ENCODE measurements around the gene TMEM39B. TPM values are rescaled to one million over a fixed set of nuclear protein-coding genes. Genes with fewer than 3 reads are reported as not detected.
A peak's percentile ranks its signal among the peaks of the same experiment; 100 is the strongest.

Gene TMEM39B
- 10 to 100 TPM in 2 of 4 donors, 1 to 10 TPM in 2; 7.2 to 11.5 (median 9.6) TPM for total RNA-seq
- 1 to 10 TPM; 4.7 to 6.3 (median 5.6) TPM for polyA plus RNA-seq
- long read RNA-seq, donor 1, partial matches to known transcripts = 1 of 6 reads
- long read RNA-seq, donor 1, other reads (novel, unspliced or antisense) = 2 of 6 reads
- long read RNA-seq, donor 2, partial matches to known transcripts = 5 of 10 reads
- long read RNA-seq, donor 2, other reads (novel, unspliced or antisense) = 2 of 10 reads

- DNase-seq = peak; percentile 96 to 98
- Histone ChIP-seq H3K4me1 (peaks cover 14% of the 10 kb centered on the region), H3K27me3 (ENCODE audit: insufficient read depth in 3 of 3, low read length in 2 of 3) (no peaks in the 10 kb centered on the region), H3K36me3 (ENCODE audit: insufficient read depth in 1 of 2, low read depth in 1 of 2) (peaks cover 0 to 31% of the 10 kb centered on the region in 2 donors), H3K27ac (peak within 1 kb of the TSS; percentile 81), H3K9me3 (no peaks in the 10 kb centered on the region), H3K4me3 (peak within 1 kb of the TSS; percentile 70)
- intact Hi-C loops (cut with DNase I) = loop anchor here (2.0 kb wide), 1 partner anchor 34 kb away; no protein-coding TSS in a partner anchor
- WGBS, 3 donors = 0 to 1% (median 0%) methylated on average over 56 to 67 of the region's 67 CpGs
- no peak for TF ChIP-seq CTCF (IDR thresholded peaks at IDR 0.05)
- ATAC-seq = peak; percentile 94 to 96 (median 94)
Measured at GRCh38 chr1:32072622-32073298, at the start of gene TMEM39B. TMEM39B (plus strand) TSS chr1:32072939; CDS start chr1:32073048, 109 bp downstream.

DNA sequence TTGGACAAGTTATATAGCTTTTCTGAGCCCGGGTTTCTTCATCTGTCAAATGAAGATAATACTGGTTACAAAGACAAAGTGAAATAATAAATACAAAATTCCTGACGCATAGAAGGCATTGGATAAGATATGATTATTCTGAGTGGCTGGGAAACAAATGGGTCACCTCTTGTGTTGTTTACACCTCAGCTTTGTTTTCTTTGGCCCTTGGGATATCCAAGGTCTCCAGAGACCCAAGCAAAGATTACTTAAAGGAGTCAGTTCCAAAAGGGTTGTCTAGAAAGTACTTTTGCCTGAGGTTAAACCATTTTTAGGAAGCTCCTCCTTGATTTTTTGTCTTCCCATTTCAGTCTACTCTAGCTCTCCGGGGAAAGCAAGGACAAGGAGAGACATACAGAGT, 49.4 kb upstream of the TMEM39B start:
- ATAC-seq (no peak), DNase-seq (no peak)
- intact Hi-C loops (cut with DNase I) = no loop called here
- Histone ChIP-seq H3K27me3 (ENCODE audit: insufficient read depth in 3 of 3, low read length in 2 of 3) (no peaks in the 10 kb centered on the region), H3K27ac (no peak overlapping the region), H3K36me3 (ENCODE audit: insufficient read depth in 1 of 2, low read depth in 1 of 2) (peaks cover 2 to 18% of the 10 kb centered on the region in 2 donors), H3K9me3 (no peaks in the 10 kb centered on the region), H3K4me3 (no peak overlapping the region), H3K4me1 (peaks cover 45% of the 10 kb centered on the region)
- TF ChIP-seq CTCF (IDR thresholded peaks at IDR 0.05) = no peak
- WGBS, 3 donors = 68 to 79% (median 70%) methylated on average over 3 of the region's 3 CpGs

DNA sequence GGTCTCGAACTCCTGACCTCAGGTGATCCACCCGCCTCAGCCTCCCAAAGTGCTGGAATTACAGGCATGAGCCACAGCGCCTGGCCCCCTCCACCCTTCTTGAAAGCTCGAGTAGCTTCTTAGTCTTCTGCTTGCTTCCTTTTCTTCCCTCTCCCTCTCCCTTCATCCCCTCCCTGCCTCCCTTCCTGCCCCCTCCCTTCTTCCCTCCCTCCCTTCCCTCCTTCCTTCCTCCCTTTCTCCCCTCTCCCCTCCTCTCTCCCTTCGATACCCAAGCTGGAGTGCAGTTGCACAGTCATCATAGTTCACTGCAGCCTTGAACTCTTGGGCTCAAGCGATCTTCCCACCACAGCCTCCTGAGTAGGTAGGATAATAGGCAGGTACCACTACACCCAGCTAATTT, 47.2 kb upstream of the TMEM39B start:
- no peak for TF ChIP-seq CTCF (IDR thresholded peaks at IDR 0.05)
- Histone ChIP-seq H3K4me3 (no peak overlapping the region), H3K4me1 (peaks cover 31% of the 10 kb centered on the region), H3K27me3 (ENCODE audit: insufficient read depth in 3 of 3, low read length in 2 of 3) (no peaks in the 10 kb centered on the region), H3K9me3 (no peaks in the 10 kb centered on the region), H3K27ac (no peak overlapping the region), H3K36me3 (ENCODE audit: insufficient read depth in 1 of 2, low read depth in 1 of 2) (peaks cover 2 to 22% of the 10 kb centered on the region in 2 donors)
- 77 to 88% (median 84%) methylated on average over 6 of the region's 6 CpGs for WGBS, 3 donors
- no peak for ATAC-seq
- intact Hi-C loops (cut with DNase I) = no loop called here
- no peak for DNase-seq

DNA sequence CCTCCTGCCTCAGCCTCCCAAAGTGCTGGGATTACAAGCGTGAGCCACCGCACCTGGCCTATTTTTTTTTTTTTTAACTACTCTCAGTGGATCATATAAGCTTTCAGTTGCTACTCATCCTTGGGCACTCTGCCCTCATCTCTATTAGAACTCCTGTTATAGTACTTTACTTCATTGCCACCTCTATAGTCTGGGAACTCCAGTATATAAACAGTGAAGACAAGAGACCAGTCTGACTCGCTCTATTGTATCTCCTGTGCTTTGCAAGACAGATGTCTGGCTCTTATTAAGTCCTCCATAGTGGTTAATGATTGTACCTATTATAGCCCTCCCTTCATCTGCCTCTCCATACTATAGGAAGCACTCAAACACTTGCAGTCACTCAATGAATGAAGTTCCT, 44.0 kb upstream of the TMEM39B start:
- Histone ChIP-seq H3K27ac (no peak overlapping the region), H3K9me3 (no peaks in the 10 kb centered on the region), H3K4me1 (peaks cover 6% of the 10 kb centered on the region), H3K36me3 (ENCODE audit: insufficient read depth in 1 of 2, low read depth in 1 of 2) (peaks cover 12 to 35% of the 10 kb centered on the region in 2 donors), H3K27me3 (ENCODE audit: insufficient read depth in 3 of 3, low read length in 2 of 3) (no peaks in the 10 kb centered on the region), H3K4me3 (no peak overlapping the region)
- WGBS, 3 donors = 60 to 75% (median 62%) methylated on average over 3 of the region's 3 CpGs
- no peak for TF ChIP-seq CTCF (IDR thresholded peaks at IDR 0.05)
- intact Hi-C loops (cut with DNase I) = no loop called here
- DNase-seq (no peak), ATAC-seq (peak; percentile 67 to 86 (median 75))
